ENCODE data around the gene HES1. TPM values are rescaled to one million over a fixed set of nuclear protein-coding genes. Genes with fewer than 3 reads are reported as not detected.

HES1 gene
- total and polyA plus RNA-seq, 2 experiments from 2014 or later, result 10.3 to 13.8 TPM

GRCh38 chr3:194103505-194103904 lies 32.4 kb upstream of the HES1 start:
- Histone ChIP-seq H3K27ac (no peak overlapping the region), H2AFZ (no peak overlapping the region), H4K20me1 (ENCODE audit: insufficient read depth) (no peaks in the 10 kb centered on the region), H3K9ac (no peak overlapping the region), H3K4me2 (ENCODE audit: unreplicated experiment) (no peak overlapping the region), H3K4me3 (no peak overlapping the region), H3F3A (ENCODE audit: insufficient read depth) (no peaks in the 10 kb centered on the region), H3K9me3 (ENCODE audit: low read depth) (no peaks in the 10 kb centered on the region), H3K9me2 (ENCODE audit: insufficient read depth) (no peaks in the 10 kb centered on the region), H3K79me2 (ENCODE audit: insufficient read depth) (no peaks in the 10 kb centered on the region), H3K27me3 (replicated peaks; ENCODE audit: insufficient read depth) (peaks cover 68% of the 10 kb centered on the region), H3K36me3 (ENCODE audit: low read depth) (no peaks in the 10 kb centered on the region), H3K4me1 (ENCODE audit: insufficient read depth) (no peaks in the 10 kb centered on the region)
- TF ChIP-seq EZH2phosphoT487 (IDR thresholded peaks at IDR 0.05; ENCODE audit: insufficient read depth, low read depth), result no peak
- TF ChIP-seq EZH2 (IDR thresholded peaks at IDR 0.05; ENCODE audit: insufficient read depth, poor library complexity, severe bottlenecking), result no peak
- DNase-seq, result no peak
- 75 to 77% methylated on average over 7 of the region's 7 CpGs for WGBS, 2 experiments (ENCODE audit: low coverage in 1 of 2, low lambda C conversion rate in 2 of 2, missing lambda C conversion rate in 2 of 2)
- in situ Hi-C loops (cut with MboI), result no loop called here

- TF ChIP-seq EZH2 (IDR thresholded peaks at IDR 0.05; ENCODE audit: insufficient read depth, poor library complexity, severe bottlenecking) (no peak), EZH2phosphoT487 (IDR thresholded peaks at IDR 0.05; ENCODE audit: insufficient read depth, low read depth) (no peak)
- Histone ChIP-seq H3K79me2 (ENCODE audit: insufficient read depth) (no peaks in the 10 kb centered on the region), H4K20me1 (ENCODE audit: insufficient read depth) (no peaks in the 10 kb centered on the region), H3K27me3 (replicated peaks; ENCODE audit: insufficient read depth) (peaks cover 68% of the 10 kb centered on the region), H2AFZ (no peak overlapping the region), H3K9ac (no peak overlapping the region), H3K4me1 (ENCODE audit: insufficient read depth) (no peaks in the 10 kb centered on the region), H3K36me3 (ENCODE audit: low read depth) (no peaks in the 10 kb centered on the region), H3K4me2 (ENCODE audit: unreplicated experiment) (no peak overlapping the region), H3K9me2 (ENCODE audit: insufficient read depth) (no peaks in the 10 kb centered on the region), H3K27ac (no peak overlapping the region), H3K9me3 (ENCODE audit: low read depth) (no peaks in the 10 kb centered on the region), H3K4me3 (no peak overlapping the region), H3F3A (ENCODE audit: insufficient read depth) (no peaks in the 10 kb centered on the region)
- in situ Hi-C loops (cut with MboI), result no loop called here
- WGBS, 2 experiments (ENCODE audit: low coverage in 1 of 2, low lambda C conversion rate in 2 of 2, missing lambda C conversion rate in 2 of 2), result 43 to 49% methylated on average over 12 of the region's 12 CpGs
- no peak for DNase-seq
Observed at GRCh38 chr3:194103983-194104751, 31.8 kb upstream of the HES1 start.

GRCh38 chr3:194105292-194105691 lies 30.7 kb upstream of the HES1 start:
- Histone ChIP-seq H3K9ac (no peak overlapping the region), H3K4me2 (ENCODE audit: unreplicated experiment) (no peak overlapping the region), H3K9me3 (ENCODE audit: low read depth) (no peaks in the 10 kb centered on the region), H3K4me3 (no peak overlapping the region), H3F3A (ENCODE audit: insufficient read depth) (no peaks in the 10 kb centered on the region), H3K4me1 (ENCODE audit: insufficient read depth) (no peaks in the 10 kb centered on the region), H4K20me1 (ENCODE audit: insufficient read depth) (no peaks in the 10 kb centered on the region), H3K27me3 (replicated peaks; ENCODE audit: insufficient read depth) (peaks cover 62% of the 10 kb centered on the region), H2AFZ (no peak overlapping the region), H3K36me3 (ENCODE audit: low read depth) (no peaks in the 10 kb centered on the region), H3K79me2 (ENCODE audit: insufficient read depth) (no peaks in the 10 kb centered on the region), H3K9me2 (ENCODE audit: insufficient read depth) (no peaks in the 10 kb centered on the region), H3K27ac (no peak overlapping the region)
- in situ Hi-C loops (cut with MboI), result no loop called here
- 67 to 69% methylated on average over 9 of the region's 9 CpGs for WGBS, 2 experiments (ENCODE audit: low coverage in 1 of 2, low lambda C conversion rate in 2 of 2, missing lambda C conversion rate in 2 of 2)
- DNase-seq, result no peak
- TF ChIP-seq EZH2phosphoT487 (IDR thresholded peaks at IDR 0.05; ENCODE audit: insufficient read depth, low read depth), result no peak
- no peak for TF ChIP-seq EZH2 (IDR thresholded peaks at IDR 0.05; ENCODE audit: insufficient read depth, poor library complexity, severe bottlenecking)

- no peaks in the 10 kb centered on the region for H3K9me2 ChIP-seq (ENCODE audit: insufficient read depth)
- no peaks in the 10 kb centered on the region for H3F3A ChIP-seq (ENCODE audit: insufficient read depth)
- no peak for DNase-seq
- no peaks in the 10 kb centered on the region for H3K79me2 ChIP-seq (ENCODE audit: insufficient read depth)
- H3K27ac ChIP-seq, result no peak overlapping the region
- WGBS, 2 experiments (ENCODE audit: low coverage in 1 of 2, low lambda C conversion rate in 2 of 2, missing lambda C conversion rate in 2 of 2), result 43 to 53% methylated on average over 1 of the region's 1 CpG
- H3K4me2 ChIP-seq (ENCODE audit: unreplicated experiment), result no peak overlapping the region
- no peak overlapping the region for H2AFZ ChIP-seq
- no peaks in the 10 kb centered on the region for H4K20me1 ChIP-seq (ENCODE audit: insufficient read depth)
- no peaks in the 10 kb centered on the region for H3K9me3 ChIP-seq (ENCODE audit: low read depth)
- H3K4me3 ChIP-seq, result no peak overlapping the region
- H3K36me3 ChIP-seq (ENCODE audit: low read depth), result no peaks in the 10 kb centered on the region
- H3K9ac ChIP-seq, result no peak overlapping the region
- H3K27me3 ChIP-seq (replicated peaks; ENCODE audit: insufficient read depth), result peaks cover 46% of the 10 kb centered on the region
- no peak for TF ChIP-seq EZH2phosphoT487 (IDR thresholded peaks at IDR 0.05; ENCODE audit: insufficient read depth, low read depth)
- TF ChIP-seq EZH2 (IDR thresholded peaks at IDR 0.05; ENCODE audit: insufficient read depth, poor library complexity, severe bottlenecking), result no peak
- H3K4me1 ChIP-seq (ENCODE audit: insufficient read depth), result no peaks in the 10 kb centered on the region
- in situ Hi-C loops (cut with MboI), result no loop called here
Observed at GRCh38 chr3:194107107-194107506, 28.8 kb upstream of the HES1 start.

Data from GM23248 (cell line).